Neural progenitor cell (in vitro differentiated cells): ENCODE data around the gene MARS2.

Experiments
- EZH2 ChIP-seq: fragments of 200-600 bp; sonication (generic); IDR thresholded peaks from 2 replicates; pipeline ENCODE4 v1.6.1; 2017; ENCODE audit warnings: antibody characterized with exemption, mild to moderate bottlenecking, moderate library complexity
- EZH2phosphoT487 ChIP-seq: fragments of 200-600 bp; sonication (generic); IDR thresholded peaks from 2 replicates; pipeline ENCODE4 v1.6.1; 2017; ENCODE audit warnings: antibody characterized with exemption
- TF ChIP-seq, protein P1 (sequence below): fragments of 200-600 bp; sonication (generic); IDR thresholded peaks from 2 replicates; pipeline ENCODE4 v1.5.1; 2017; ENCODE audit warnings: antibody characterized with exemption, mild to moderate bottlenecking

- TF ChIP-seq, protein P1, sequence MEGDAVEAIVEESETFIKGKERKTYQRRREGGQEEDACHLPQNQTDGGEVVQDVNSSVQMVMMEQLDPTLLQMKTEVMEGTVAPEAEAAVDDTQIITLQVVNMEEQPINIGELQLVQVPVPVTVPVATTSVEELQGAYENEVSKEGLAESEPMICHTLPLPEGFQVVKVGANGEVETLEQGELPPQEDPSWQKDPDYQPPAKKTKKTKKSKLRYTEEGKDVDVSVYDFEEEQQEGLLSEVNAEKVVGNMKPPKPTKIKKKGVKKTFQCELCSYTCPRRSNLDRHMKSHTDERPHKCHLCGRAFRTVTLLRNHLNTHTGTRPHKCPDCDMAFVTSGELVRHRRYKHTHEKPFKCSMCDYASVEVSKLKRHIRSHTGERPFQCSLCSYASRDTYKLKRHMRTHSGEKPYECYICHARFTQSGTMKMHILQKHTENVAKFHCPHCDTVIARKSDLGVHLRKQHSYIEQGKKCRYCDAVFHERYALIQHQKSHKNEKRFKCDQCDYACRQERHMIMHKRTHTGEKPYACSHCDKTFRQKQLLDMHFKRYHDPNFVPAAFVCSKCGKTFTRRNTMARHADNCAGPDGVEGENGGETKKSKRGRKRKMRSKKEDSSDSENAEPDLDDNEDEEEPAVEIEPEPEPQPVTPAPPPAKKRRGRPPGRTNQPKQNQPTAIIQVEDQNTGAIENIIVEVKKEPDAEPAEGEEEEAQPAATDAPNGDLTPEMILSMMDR, result no peak
- TF ChIP-seq EZH2 (no peak), EZH2phosphoT487 (no peak)
Measured at GRCh38 chr2:197704434-197705120, 592 bp upstream of the MARS2 start.
